OCI-LY1 (cell line): ENCODE results near the gene ADGRG7.

Experiments used
- EZH2 ChIP-seq: fragments of 200-600 bp; sonication (generic), shearing (Covaris generic); IDR thresholded peaks from 2 replicates; pipeline ENCODE4 v1.8.0; 2017; ENCODE audit warnings: borderline replicate concordance, mixed run types, mild to moderate bottlenecking, antibody characterized with exemption, low read length, moderate library complexity, mixed read lengths
- TF ChIP-seq, protein P1 (sequence below): fragments of 200-600 bp; sonication (generic), shearing (Covaris generic); IDR thresholded peaks from 2 replicates; pipeline ENCODE4 v1.5.1; 2017; ENCODE audit warnings: mild to moderate bottlenecking, antibody characterized with exemption, low read length, moderate library complexity, mixed read lengths

DNA sequence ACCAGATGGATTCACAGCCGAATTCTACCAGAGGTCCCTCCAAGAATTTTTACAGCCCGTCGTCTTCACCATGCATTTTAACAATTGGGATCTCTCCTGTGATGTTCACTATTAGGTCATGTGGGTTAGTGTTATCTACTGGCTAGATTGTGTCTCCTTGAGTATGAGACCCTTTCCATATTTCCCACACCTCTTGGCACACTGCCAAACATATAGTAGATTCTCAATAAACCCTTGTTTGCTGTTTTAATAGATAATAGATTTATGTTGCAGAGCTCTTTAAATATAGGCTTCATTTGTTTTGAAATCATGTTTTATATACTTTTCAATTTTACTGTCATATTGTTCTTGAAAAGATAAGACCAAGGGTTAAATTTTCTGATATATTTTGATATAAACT, 34.9 kb upstream of the ADGRG7 start:
- TF ChIP-seq, protein P1, sequence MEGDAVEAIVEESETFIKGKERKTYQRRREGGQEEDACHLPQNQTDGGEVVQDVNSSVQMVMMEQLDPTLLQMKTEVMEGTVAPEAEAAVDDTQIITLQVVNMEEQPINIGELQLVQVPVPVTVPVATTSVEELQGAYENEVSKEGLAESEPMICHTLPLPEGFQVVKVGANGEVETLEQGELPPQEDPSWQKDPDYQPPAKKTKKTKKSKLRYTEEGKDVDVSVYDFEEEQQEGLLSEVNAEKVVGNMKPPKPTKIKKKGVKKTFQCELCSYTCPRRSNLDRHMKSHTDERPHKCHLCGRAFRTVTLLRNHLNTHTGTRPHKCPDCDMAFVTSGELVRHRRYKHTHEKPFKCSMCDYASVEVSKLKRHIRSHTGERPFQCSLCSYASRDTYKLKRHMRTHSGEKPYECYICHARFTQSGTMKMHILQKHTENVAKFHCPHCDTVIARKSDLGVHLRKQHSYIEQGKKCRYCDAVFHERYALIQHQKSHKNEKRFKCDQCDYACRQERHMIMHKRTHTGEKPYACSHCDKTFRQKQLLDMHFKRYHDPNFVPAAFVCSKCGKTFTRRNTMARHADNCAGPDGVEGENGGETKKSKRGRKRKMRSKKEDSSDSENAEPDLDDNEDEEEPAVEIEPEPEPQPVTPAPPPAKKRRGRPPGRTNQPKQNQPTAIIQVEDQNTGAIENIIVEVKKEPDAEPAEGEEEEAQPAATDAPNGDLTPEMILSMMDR, result no peak
- TF ChIP-seq EZH2, result no peak
